IPS-NIHi11 (cell line): ENCODE measurements around the gene BRINP2.

ENCODE experiments used
- DNase-seq: peaks from one replicate; pipeline ENCODE4 v3.0.0; 2012; ENCODE audit warnings: mixed read lengths, low spot score

The BRINP2 gene, protein sequence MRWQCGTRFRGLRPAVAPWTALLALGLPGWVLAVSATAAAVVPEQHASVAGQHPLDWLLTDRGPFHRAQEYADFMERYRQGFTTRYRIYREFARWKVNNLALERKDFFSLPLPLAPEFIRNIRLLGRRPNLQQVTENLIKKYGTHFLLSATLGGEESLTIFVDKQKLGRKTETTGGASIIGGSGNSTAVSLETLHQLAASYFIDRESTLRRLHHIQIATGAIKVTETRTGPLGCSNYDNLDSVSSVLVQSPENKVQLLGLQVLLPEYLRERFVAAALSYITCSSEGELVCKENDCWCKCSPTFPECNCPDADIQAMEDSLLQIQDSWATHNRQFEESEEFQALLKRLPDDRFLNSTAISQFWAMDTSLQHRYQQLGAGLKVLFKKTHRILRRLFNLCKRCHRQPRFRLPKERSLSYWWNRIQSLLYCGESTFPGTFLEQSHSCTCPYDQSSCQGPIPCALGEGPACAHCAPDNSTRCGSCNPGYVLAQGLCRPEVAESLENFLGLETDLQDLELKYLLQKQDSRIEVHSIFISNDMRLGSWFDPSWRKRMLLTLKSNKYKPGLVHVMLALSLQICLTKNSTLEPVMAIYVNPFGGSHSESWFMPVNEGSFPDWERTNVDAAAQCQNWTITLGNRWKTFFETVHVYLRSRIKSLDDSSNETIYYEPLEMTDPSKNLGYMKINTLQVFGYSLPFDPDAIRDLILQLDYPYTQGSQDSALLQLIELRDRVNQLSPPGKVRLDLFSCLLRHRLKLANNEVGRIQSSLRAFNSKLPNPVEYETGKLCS

DNA sequence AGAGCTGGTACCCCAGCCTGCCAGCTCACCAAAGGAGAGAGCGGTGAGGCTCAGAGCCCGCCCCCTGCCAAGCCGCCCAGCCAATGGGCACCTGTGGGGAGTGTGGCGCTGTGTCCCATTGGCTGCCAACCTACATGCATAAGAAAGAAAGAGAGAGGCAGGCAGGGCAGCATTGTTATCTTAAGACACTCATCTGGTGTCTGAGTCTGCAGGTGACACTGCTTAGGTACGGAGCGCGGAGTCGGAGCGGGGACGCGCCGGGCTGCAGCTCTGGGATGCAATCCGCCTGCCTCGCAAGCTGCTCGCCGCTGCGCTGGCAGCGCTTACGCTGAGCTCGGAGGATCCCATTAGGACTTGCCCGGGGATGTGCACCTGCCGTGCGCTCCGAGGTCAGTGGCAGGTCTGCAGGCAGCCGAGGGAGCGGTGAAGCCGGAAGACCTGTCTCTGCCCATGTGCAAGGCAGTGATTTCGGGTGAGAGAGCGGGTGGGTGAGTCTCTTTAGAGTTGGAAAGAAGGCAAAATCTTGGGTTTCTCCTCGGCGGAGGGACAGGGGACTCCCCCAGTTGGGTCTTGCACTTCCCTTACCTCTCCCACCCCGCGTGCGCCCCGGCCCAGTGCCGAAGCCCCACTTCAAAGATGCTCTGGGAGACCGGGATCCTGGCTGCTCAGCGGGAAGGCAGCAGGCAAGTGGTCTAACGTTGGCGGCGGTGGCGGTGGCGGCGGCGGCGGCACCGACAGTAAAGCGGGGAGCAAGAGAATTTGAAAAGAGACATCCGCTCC, at the start of gene BRINP2:
Gene BRINP2, plus strand, starts transcription at position 203 of the 780 bp plus-strand sequence. CDS start 58,919 bp downstream, outside the sequence.
- peak; percentile 90 for DNase-seq

- no peak for DNase-seq
Measured at GRCh38 chr1:177122461-177123251, 48.1 kb upstream of the BRINP2 start.

- DNase-seq, result no peak
Measured at GRCh38 chr1:177124577-177125278, 46.0 kb upstream of the BRINP2 start.

- no peak for DNase-seq
Measured at GRCh38 chr1:177126267-177126666, 44.5 kb upstream of the BRINP2 start.

DNA sequence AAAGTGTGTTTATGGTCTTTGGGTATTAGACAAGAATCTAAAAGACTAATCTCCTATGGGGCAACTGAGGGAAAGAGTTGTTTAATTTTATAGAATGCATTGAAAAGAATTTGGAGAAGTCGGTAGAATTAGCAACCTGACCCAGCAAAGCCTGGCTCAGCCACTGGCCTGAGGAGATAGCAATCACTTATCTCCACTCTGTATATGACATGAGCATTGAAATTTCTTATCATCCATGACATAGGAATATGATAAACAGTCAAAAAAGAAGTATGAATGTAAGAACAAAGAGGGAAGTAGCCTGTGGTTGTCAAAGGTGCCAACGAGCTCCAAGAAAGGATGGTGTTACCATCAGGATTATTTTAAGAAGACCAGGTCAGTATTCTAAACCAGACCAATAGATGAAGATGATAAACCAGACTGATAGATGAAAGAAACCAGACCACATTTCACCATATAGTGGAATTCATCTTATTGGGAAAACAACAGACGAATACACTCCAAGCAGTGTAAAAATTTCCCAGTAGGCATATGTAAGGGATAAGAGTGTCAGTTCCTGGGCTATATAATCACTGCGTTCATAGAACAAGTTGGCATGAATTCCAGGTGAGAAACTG, 42.0 kb upstream of the BRINP2 start:
- DNase-seq, result no peak

DNA sequence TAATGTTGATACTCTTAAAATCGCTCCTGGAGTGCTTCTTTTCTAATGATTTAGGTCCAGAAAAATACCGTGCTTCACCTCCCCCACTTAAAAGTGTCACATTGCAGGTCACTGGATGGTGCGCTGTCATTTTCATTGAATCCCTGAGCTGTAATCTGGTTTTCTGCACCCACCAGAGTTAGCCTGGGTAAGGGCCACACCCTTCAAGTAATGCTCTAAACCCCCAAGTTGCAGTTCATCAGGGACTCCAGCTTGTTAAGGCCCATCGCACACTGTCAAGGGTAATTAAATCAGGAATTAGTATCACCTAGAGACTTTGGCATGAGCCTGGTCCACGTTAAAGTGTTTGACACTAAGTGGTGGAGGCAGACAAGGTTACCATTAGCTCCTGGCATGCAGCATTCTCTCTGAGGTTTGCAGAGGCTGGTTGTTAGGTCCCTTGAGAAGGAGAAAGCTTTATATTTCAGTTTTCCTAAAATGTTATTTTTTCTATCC, 40.3 kb upstream of the BRINP2 start:
- no peak for DNase-seq

GRCh38 chr1:177131723-177132122, 39.0 kb upstream of the BRINP2 start:
- no peak for DNase-seq

GRCh38 chr1:177132141-177132540, 38.6 kb upstream of the BRINP2 start:
- DNase-seq, result no peak

DNA sequence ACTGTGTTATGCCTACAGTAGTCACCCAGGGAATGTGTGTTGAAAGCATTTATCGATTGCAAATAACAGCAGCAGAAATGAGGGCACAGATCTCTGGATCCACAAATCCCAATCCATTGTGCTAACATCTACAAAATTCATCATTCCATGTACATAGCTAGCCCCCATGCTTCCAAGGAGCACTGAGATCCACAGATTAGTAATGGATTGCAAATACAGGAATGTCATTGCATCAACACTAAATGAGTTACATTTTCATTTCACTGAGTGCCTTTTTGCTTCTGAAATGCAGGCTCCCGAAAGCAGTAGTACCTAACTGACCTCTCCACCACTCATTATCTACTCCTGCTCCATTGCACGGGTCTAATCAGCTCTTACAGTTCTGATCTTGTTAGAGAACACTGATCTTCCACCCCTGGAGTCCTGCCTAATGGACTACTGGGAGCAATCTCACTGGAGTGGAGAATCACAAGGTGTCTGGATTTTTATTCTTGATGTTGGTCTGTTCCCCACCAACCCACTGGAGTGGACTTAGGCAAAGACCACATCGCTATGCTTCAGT, 36.7 kb upstream of the BRINP2 start:
- no peak for DNase-seq

- DNase-seq, result no peak
Measured at GRCh38 chr1:177135250-177135649, 35.5 kb upstream of the BRINP2 start.

- DNase-seq, result peak; percentile 12
Measured at GRCh38 chr1:177137814-177138213, 32.9 kb upstream of the BRINP2 start.

- DNase-seq, result no peak
Measured at GRCh38 chr1:177138347-177138746, 32.4 kb upstream of the BRINP2 start.

- no peak for DNase-seq
Measured at GRCh38 chr1:177142010-177142409, 28.7 kb upstream of the BRINP2 start.

- no peak for DNase-seq
Measured at GRCh38 chr1:177142791-177143271, 27.9 kb upstream of the BRINP2 start.

DNA sequence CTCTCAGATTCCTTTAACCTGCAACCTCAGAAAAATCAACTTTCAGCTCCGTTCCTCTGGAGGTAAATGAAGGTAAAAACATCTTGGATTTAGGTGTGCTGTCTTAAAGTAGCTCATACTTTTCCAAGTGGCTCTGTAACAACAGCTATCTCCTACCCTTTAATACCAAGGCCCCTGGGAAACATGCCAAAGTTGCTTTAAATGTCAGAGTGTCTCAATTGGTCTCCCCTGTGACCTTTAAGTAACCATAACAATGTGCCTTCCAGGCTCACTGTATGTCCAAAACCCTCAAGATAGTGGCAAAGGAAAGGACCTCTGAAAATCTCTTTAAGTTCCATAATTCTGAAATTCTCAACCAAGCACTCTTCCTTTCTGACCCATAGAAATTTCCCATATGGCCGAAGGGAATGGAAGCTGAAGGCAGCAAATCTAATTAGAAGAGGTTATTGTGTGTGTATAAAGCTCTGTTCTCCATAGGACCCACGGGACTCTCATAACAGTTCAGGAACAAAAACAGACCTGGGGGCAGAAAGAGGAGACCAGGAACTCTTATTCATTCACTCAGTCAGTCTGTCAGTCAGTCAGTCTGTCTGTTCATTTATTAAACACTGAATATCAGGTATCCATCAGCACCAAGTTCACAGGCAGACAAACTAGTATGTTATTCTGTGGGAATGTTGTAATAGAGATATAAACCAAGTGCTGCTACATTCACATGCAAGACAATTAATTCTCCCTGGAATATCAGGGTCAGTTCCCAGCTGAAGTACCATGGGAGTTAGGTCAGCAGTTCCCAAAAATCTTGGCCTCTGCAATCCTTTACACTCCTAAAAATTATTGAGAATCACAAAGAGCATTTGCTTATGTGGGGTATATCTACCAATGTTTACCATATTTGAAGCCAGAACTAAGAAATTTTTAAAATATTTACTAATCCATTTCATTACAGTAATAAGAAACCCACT, 25.4 kb upstream of the BRINP2 start:
- no peak for DNase-seq

DNA sequence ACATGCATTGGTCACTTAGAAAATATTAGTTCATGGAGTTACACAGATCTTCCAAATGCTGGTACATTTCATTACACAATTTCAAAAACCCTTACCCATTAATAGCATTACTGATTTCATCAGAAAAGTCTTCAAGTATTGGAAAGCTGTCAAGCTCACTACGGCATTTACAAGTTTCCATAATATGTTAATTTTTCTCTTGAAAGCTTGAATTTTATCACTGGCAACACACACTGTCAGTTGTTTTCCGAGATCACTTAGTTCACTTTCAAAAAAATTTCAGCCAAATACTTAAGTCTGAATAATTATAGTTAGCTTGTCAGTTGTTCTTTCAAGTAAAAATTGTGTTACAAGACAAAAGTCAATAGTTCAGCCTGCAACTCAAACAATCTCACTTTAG, 24.3 kb upstream of the BRINP2 start:
- no peak for DNase-seq

- no peak for DNase-seq
Measured at GRCh38 chr1:177162243-177162642, 8.5 kb upstream of the BRINP2 start.

- peak; percentile 12 for DNase-seq
Measured at GRCh38 chr1:177163844-177164379, 6.8 kb upstream of the BRINP2 start.
